ENCODE results near the gene FBXL17. TPM values are rescaled to one million over a fixed set of nuclear protein-coding genes. Genes with fewer than 3 reads are reported as not detected.

The FBXL17 gene
- total and polyA plus RNA-seq, 2 experiments from 2014 or later, result 1.8 to 13.1 TPM

DNA sequence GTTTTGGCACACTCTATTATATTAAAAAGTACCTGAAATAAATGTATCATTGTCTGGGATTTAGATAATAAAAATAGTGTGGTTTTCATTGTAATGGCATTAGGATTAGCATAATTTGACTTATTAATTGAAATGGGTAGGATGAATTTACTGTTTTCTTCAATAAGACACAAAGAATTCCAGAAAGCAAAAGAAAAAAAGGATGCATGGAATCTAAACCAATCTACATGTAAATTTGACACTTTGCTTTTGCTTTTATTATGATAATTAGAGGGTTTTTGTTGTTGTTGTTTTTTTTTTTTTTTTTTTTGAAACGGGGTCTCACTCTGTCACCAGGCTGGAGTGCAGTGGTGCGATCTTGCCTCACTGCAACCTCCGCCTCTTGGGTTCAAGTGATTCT is 406.3 kb downstream of the FBXL17 start:
- H3K79me2 ChIP-seq (ENCODE audit: insufficient read depth), result no peaks in the 10 kb centered on the region
- no peaks in the 10 kb centered on the region for H4K20me1 ChIP-seq (ENCODE audit: insufficient read depth)
- no peak overlapping the region for H3K27ac ChIP-seq
- no peak overlapping the region for H3K4me3 ChIP-seq
- DNase-seq, result no peak
- 82 to 85% methylated on average over 3 of the region's 3 CpGs for WGBS, 2 experiments (ENCODE audit: low coverage in 1 of 2, low lambda C conversion rate in 2 of 2, missing lambda C conversion rate in 2 of 2)
- no peaks in the 10 kb centered on the region for H3F3A ChIP-seq (ENCODE audit: insufficient read depth)
- no peaks in the 10 kb centered on the region for H3K27me3 ChIP-seq (replicated peaks; ENCODE audit: insufficient read depth)
- in situ Hi-C loops (cut with MboI), result no loop called here
- H3K4me1 ChIP-seq (ENCODE audit: insufficient read depth), result peaks cover 3% of the 10 kb centered on the region; the same call in 1 of the 2 replicates
- no peaks in the 10 kb centered on the region for H3K36me3 ChIP-seq (ENCODE audit: low read depth)
- H3K9ac ChIP-seq, result no peak overlapping the region
- no peaks in the 10 kb centered on the region for H3K9me2 ChIP-seq (ENCODE audit: insufficient read depth)
- H3K4me2 ChIP-seq (ENCODE audit: unreplicated experiment), result no peak overlapping the region
- no peak overlapping the region for H2AFZ ChIP-seq
- TF ChIP-seq EZH2 (IDR thresholded peaks at IDR 0.05; ENCODE audit: insufficient read depth, poor library complexity, severe bottlenecking) (no peak), EZH2phosphoT487 (IDR thresholded peaks at IDR 0.05; ENCODE audit: insufficient read depth, low read depth) (no peak)
- H3K9me3 ChIP-seq (ENCODE audit: low read depth), result no peaks in the 10 kb centered on the region

DNA sequence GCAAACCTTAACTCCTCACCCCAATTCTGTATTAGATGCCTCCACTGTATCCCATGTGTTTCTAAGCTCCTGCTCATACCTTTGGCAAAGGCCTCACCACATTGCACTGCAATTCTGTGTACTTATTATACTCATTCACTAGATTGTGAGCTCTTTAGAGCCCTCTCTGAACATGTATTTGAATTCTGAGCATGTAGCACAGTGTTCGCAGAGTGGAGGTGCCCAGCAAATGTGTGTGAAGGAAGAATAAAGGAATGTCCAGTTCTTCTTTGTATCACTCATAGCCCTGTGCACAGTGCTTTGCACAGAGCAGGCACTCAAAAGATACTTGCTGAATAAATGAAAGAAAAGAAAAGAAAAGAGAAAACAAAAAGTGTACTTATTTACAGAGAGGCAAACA is 410.1 kb downstream of the FBXL17 start:
- TF ChIP-seq EZH2 (IDR thresholded peaks at IDR 0.05; ENCODE audit: insufficient read depth, poor library complexity, severe bottlenecking) (no peak), EZH2phosphoT487 (IDR thresholded peaks at IDR 0.05; ENCODE audit: insufficient read depth, low read depth) (no peak)
- H3K36me3 ChIP-seq (ENCODE audit: low read depth), result no peaks in the 10 kb centered on the region
- no peaks in the 10 kb centered on the region for H3K9me3 ChIP-seq (ENCODE audit: low read depth)
- 97 to 100% methylated on average over 1 of the region's 1 CpG for WGBS, 2 experiments (ENCODE audit: low coverage in 1 of 2, low lambda C conversion rate in 2 of 2, missing lambda C conversion rate in 2 of 2)
- H3K79me2 ChIP-seq (ENCODE audit: insufficient read depth), result no peaks in the 10 kb centered on the region
- no peak overlapping the region for H3K4me2 ChIP-seq (ENCODE audit: unreplicated experiment)
- peaks cover 22% of the 10 kb centered on the region for H3F3A ChIP-seq (ENCODE audit: insufficient read depth)
- H2AFZ ChIP-seq, result no peak overlapping the region
- H4K20me1 ChIP-seq (ENCODE audit: insufficient read depth), result no peaks in the 10 kb centered on the region
- H3K4me1 ChIP-seq (ENCODE audit: insufficient read depth), result peaks cover 22% of the 10 kb centered on the region
- no peaks in the 10 kb centered on the region for H3K9me2 ChIP-seq (ENCODE audit: insufficient read depth)
- no peaks in the 10 kb centered on the region for H3K27me3 ChIP-seq (replicated peaks; ENCODE audit: insufficient read depth)
- H3K4me3 ChIP-seq, result no peak overlapping the region
- H3K9ac ChIP-seq, result no peak overlapping the region
- no peak overlapping the region for H3K27ac ChIP-seq
- DNase-seq, result no peak
- in situ Hi-C loops (cut with MboI), result no loop called here

DNA sequence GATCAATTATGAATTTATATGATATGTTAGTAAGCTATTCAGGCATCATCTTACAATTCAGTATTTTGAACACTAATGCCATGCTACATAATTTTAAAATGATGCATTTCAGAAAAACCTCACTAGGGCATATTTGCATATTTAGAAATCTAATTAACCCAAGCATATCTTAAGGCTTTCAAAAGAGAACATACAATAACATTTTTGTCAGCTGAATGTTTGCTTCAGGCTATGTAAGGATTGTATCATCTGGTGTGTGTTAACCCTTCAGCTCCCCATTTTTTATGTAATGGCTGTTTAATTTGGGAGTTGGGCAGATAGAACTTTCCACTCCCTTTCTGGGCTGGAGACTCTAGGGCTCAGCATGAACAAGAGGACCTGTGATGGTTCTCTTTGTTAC is 412.1 kb downstream of the FBXL17 start:
- DNase-seq, result peak; percentile 10
- H3K9ac ChIP-seq, result no peak overlapping the region
- H3K4me2 ChIP-seq (ENCODE audit: unreplicated experiment), result peak overlapping the region; percentile 41
- TF ChIP-seq EZH2 (IDR thresholded peaks at IDR 0.05; ENCODE audit: insufficient read depth, poor library complexity, severe bottlenecking) (no peak), EZH2phosphoT487 (IDR thresholded peaks at IDR 0.05; ENCODE audit: insufficient read depth, low read depth) (no peak)
- H3K9me2 ChIP-seq (ENCODE audit: insufficient read depth), result no peaks in the 10 kb centered on the region
- no peak overlapping the region for H3K4me3 ChIP-seq
- H3F3A ChIP-seq (ENCODE audit: insufficient read depth), result peaks cover 22% of the 10 kb centered on the region
- H3K4me1 ChIP-seq (ENCODE audit: insufficient read depth), result peaks cover 22% of the 10 kb centered on the region
- no peak overlapping the region for H3K27ac ChIP-seq
- no peaks in the 10 kb centered on the region for H3K9me3 ChIP-seq (ENCODE audit: low read depth)
- H2AFZ ChIP-seq, result no peak overlapping the region
- H4K20me1 ChIP-seq (ENCODE audit: insufficient read depth), result no peaks in the 10 kb centered on the region
- no peaks in the 10 kb centered on the region for H3K79me2 ChIP-seq (ENCODE audit: insufficient read depth)
- no peaks in the 10 kb centered on the region for H3K36me3 ChIP-seq (ENCODE audit: low read depth)
- no peaks in the 10 kb centered on the region for H3K27me3 ChIP-seq (replicated peaks; ENCODE audit: insufficient read depth)
- in situ Hi-C loops (cut with MboI), result no loop called here

DNA sequence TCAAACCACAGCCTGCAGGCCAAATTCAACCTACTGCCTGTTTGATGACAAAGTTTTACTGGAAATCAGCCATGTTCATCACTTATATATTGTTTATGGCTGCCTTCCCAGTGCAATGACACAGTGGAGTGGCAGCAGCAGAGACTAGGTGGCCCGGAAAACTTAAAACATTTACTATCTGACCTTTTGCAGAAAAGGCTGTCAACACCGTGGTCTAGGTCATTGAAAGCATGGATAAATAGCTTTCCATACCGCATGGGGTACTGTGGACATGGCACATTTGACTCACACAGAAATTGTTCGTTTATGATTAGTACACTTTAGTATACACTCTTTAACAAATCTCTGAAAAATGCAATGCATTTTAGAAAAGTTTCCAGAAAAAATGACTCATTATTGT is 412.9 kb downstream of the FBXL17 start:
- Histone ChIP-seq H2AFZ (no peak overlapping the region), H3K27me3 (replicated peaks; ENCODE audit: insufficient read depth) (no peaks in the 10 kb centered on the region), H3K9me2 (ENCODE audit: insufficient read depth) (no peaks in the 10 kb centered on the region), H3K79me2 (ENCODE audit: insufficient read depth) (no peaks in the 10 kb centered on the region), H3F3A (ENCODE audit: insufficient read depth) (peaks cover 22% of the 10 kb centered on the region), H3K27ac (peak overlapping the region; percentile 42), H3K4me3 (peak overlapping the region; percentile 1; the same call in 1 of the 2 replicates), H3K4me2 (ENCODE audit: unreplicated experiment) (peak overlapping the region; percentile 41), H3K36me3 (ENCODE audit: low read depth) (no peaks in the 10 kb centered on the region), H3K4me1 (ENCODE audit: insufficient read depth) (peaks cover 22% of the 10 kb centered on the region), H3K9me3 (ENCODE audit: low read depth) (no peaks in the 10 kb centered on the region), H4K20me1 (ENCODE audit: insufficient read depth) (no peaks in the 10 kb centered on the region), H3K9ac (no peak overlapping the region)
- WGBS, 2 experiments (ENCODE audit: low coverage in 1 of 2, low lambda C conversion rate in 2 of 2, missing lambda C conversion rate in 2 of 2), result 11 to 15% methylated on average over 4 of the region's 4 CpGs
- peak; percentile 72 for DNase-seq
- in situ Hi-C loops (cut with MboI), result no loop called here
- TF ChIP-seq EZH2phosphoT487 (IDR thresholded peaks at IDR 0.05; ENCODE audit: insufficient read depth, low read depth) (peak; percentile 83), EZH2 (IDR thresholded peaks at IDR 0.05; ENCODE audit: insufficient read depth, poor library complexity, severe bottlenecking) (no peak)

DNA sequence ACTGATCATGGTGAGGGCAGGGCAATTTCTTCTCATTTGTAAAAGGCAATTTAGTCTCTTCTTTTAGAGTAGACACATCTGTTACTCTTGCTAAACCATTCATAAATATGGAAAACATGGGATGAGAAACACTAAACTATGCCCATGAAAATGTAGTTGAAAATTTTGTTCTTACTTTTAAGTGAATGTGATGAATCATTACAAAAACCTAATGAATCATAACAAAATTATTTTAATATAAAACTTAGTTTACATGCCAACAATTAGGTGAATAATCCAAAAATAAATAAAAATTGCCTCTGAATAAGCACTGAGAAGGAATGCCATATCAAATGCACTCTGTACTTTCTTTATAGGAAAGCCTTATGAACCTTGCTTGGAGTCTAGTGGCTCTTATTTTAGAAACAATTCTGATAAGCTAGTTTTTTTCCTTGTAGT is 413.5 kb downstream of the FBXL17 start:
- TF ChIP-seq EZH2 (IDR thresholded peaks at IDR 0.05; ENCODE audit: insufficient read depth, poor library complexity, severe bottlenecking) (no peak), EZH2phosphoT487 (IDR thresholded peaks at IDR 0.05; ENCODE audit: insufficient read depth, low read depth) (no peak)
- H2AFZ ChIP-seq, result no peak overlapping the region
- H3K9me2 ChIP-seq (ENCODE audit: insufficient read depth), result no peaks in the 10 kb centered on the region
- H4K20me1 ChIP-seq (ENCODE audit: insufficient read depth), result no peaks in the 10 kb centered on the region
- in situ Hi-C loops (cut with MboI), result no loop called here
- peaks cover 22% of the 10 kb centered on the region for H3K4me1 ChIP-seq (ENCODE audit: insufficient read depth)
- no peaks in the 10 kb centered on the region for H3K9me3 ChIP-seq (ENCODE audit: low read depth)
- H3K4me3 ChIP-seq, result peak overlapping the region; percentile 1; the same call in 1 of the 2 replicates
- no peaks in the 10 kb centered on the region for H3K36me3 ChIP-seq (ENCODE audit: low read depth)
- no peaks in the 10 kb centered on the region for H3K79me2 ChIP-seq (ENCODE audit: insufficient read depth)
- H3K9ac ChIP-seq, result no peak overlapping the region
- DNase-seq, result peak; percentile 62
- peak overlapping the region; percentile 42 for H3K27ac ChIP-seq
- H3F3A ChIP-seq (ENCODE audit: insufficient read depth), result peaks cover 22% of the 10 kb centered on the region
- H3K4me2 ChIP-seq (ENCODE audit: unreplicated experiment), result peak overlapping the region; percentile 41
- no peaks in the 10 kb centered on the region for H3K27me3 ChIP-seq (replicated peaks; ENCODE audit: insufficient read depth)

All from GM23248 (cell line).